Type B pancreatic cell (in vitro differentiated cells): Measurements from ENCODE around the gene G0S2. TPM values are rescaled to one million over a fixed set of nuclear protein-coding genes. Genes with fewer than 3 reads are reported as not detected.

ENCODE experiments used
- DNase-seq: peaks from one replicate; pipeline ENCODE4 v3.0.0; 2021; ENCODE audit warnings: mixed read lengths; ENCODE audit not compliant: unreplicated experiment; ENCODE audit errors: extremely low spot score
- H3K27ac Mint-ChIP-seq: 2 replicates; pipeline ENCODE4 v1.8.0; 2021; ENCODE audit warnings: mild to moderate bottlenecking, mixed read lengths
- H3K27me3 Mint-ChIP-seq: 2 replicates; pipeline ENCODE4 v1.8.0; 2021; ENCODE audit warnings: mixed read lengths
- H3K36me3 Mint-ChIP-seq: 2 replicates; pipeline ENCODE4 v1.8.0; 2021; ENCODE audit warnings: mixed read lengths
- H3K4me1 Mint-ChIP-seq: one replicate; pipeline ENCODE4 v1.8.0; 2021; ENCODE audit warnings: mixed read lengths; ENCODE audit not compliant: unreplicated experiment
- H3K4me3 Mint-ChIP-seq: 2 replicates; pipeline ENCODE4 v1.8.0; 2021; ENCODE audit warnings: mild to moderate bottlenecking, mixed read lengths
- H3K9me3 Mint-ChIP-seq: 2 replicates; pipeline ENCODE4 v1.8.0; 2021; ENCODE audit warnings: mixed read lengths
- total RNA-seq: library from RNA; stranded (reverse); gene quantifications from 2 replicates; pipeline ENCODE4 v1.2.1, GENCODE V29; 2021; ENCODE audit warnings: low replicate concordance
- TF ChIP-seq, protein P1 (sequence below): fragments of 200-600 bp; sonication (generic); conservative IDR thresholded peaks from 2 replicates; pipeline ENCODE4 v1.5.0; 2021; ENCODE audit warnings: antibody characterized with exemption, mild to moderate bottlenecking

The G0S2 gene
- total RNA-seq, 1 donor from 2014 or later, result 6.4 TPM

DNA sequence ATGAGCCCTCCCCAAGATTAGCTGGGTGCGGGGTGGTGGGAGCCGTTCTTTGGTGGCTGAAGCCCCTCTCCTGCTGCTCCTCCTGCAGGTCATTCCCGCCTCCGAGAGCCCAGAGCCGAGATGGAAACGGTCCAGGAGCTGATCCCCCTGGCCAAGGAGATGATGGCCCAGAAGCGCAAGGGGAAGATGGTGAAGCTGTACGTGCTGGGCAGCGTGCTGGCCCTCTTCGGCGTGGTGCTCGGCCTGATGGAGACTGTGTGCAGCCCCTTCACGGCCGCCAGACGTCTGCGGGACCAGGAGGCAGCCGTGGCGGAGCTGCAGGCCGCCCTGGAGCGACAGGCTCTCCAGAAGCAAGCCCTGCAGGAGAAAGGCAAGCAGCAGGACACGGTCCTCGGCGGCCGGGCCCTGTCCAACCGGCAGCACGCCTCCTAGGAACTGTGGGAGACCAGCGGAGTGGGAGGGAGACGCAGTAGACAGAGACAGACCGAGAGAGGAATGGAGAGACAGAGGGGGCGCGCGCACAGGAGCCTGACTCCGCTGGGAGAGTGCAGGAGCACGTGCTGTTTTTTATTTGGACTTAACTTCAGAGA is 448 bp downstream of the G0S2 start:
- Mint-ChIP-seq H3K36me3 (peaks cover 3% of the 10 kb centered on the region), H3K4me1 (peaks cover 17% of the 10 kb centered on the region), H3K9me3 (peaks cover 5% of the 10 kb centered on the region), H3K4me3 (peak overlapping the region; percentile 85), H3K27ac (no peak overlapping the region), H3K27me3 (peaks cover 92% of the 10 kb centered on the region)
- TF ChIP-seq, protein P1, sequence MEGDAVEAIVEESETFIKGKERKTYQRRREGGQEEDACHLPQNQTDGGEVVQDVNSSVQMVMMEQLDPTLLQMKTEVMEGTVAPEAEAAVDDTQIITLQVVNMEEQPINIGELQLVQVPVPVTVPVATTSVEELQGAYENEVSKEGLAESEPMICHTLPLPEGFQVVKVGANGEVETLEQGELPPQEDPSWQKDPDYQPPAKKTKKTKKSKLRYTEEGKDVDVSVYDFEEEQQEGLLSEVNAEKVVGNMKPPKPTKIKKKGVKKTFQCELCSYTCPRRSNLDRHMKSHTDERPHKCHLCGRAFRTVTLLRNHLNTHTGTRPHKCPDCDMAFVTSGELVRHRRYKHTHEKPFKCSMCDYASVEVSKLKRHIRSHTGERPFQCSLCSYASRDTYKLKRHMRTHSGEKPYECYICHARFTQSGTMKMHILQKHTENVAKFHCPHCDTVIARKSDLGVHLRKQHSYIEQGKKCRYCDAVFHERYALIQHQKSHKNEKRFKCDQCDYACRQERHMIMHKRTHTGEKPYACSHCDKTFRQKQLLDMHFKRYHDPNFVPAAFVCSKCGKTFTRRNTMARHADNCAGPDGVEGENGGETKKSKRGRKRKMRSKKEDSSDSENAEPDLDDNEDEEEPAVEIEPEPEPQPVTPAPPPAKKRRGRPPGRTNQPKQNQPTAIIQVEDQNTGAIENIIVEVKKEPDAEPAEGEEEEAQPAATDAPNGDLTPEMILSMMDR, result peak; percentile 19
- DNase-seq, result no peak

GRCh38 chr1:209678981-209679539 is 3.8 kb downstream of the G0S2 start:
- no peak overlapping the region for H3K27ac Mint-ChIP-seq
- no peak for DNase-seq
- peaks cover 13% of the 10 kb centered on the region for H3K4me1 Mint-ChIP-seq
- H3K4me3 Mint-ChIP-seq, result no peak overlapping the region
- no peaks in the 10 kb centered on the region for H3K9me3 Mint-ChIP-seq
- TF ChIP-seq, protein P1, result no peak
- peaks cover 84% of the 10 kb centered on the region for H3K27me3 Mint-ChIP-seq
- no peaks in the 10 kb centered on the region for H3K36me3 Mint-ChIP-seq

GRCh38 chr1:209685821-209686220 is 10.6 kb downstream of the G0S2 start:
- Mint-ChIP-seq H3K27me3 (peaks cover 30% of the 10 kb centered on the region), H3K27ac (no peak overlapping the region), H3K4me1 (no peaks in the 10 kb centered on the region), H3K36me3 (no peaks in the 10 kb centered on the region), H3K9me3 (no peaks in the 10 kb centered on the region), H3K4me3 (no peak overlapping the region)
- TF ChIP-seq, protein P1, result no peak
- no peak for DNase-seq

DNA sequence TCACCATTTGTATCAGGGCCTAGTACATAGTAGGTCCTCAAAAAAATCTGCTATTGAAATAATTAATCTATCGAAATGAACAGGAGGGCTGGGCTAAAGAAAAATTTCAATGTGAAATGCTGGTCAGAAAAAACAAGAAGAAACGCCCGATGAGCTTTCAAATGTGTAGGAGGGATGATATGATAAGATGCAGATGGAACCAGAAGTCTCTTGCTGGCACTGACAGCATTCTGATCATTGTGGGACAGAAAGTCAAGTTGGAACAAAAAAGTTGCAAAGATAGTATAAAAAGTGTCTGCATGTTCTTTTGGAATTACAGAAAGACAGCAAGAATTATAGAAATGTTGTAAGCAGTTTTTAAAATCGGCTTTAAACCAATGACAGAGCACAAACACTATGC is 11.1 kb downstream of the G0S2 start:
- no peaks in the 10 kb centered on the region for H3K36me3 Mint-ChIP-seq
- no peak overlapping the region for H3K4me3 Mint-ChIP-seq
- H3K27ac Mint-ChIP-seq, result no peak overlapping the region
- TF ChIP-seq, protein P1, result no peak
- DNase-seq, result no peak
- H3K4me1 Mint-ChIP-seq, result no peaks in the 10 kb centered on the region
- no peaks in the 10 kb centered on the region for H3K9me3 Mint-ChIP-seq
- peaks cover 26% of the 10 kb centered on the region for H3K27me3 Mint-ChIP-seq

DNA sequence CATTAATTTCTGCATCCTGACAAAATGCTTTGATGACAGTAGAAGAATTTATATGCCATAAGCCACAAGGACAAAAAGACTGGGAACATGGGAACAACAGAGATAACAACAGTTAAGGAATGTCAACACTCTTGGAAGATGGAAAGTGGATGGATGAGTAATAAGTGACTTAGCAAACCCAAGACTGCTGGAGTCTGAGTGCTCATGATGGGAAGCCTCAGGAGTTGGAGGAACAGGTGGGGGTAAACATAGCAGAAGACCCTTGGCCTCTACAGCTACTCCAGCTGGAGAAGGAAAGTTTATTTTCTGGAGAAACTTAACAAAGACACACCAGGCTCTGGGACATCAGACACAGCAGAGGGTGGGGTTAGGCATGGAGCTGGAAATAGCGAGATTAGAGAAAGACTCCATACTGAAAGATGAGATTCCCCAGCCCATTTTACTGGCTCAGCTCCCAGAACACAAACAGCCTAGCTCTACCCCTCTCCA is 13.6 kb downstream of the G0S2 start:
- H3K27ac Mint-ChIP-seq, result no peak overlapping the region
- DNase-seq, result no peak

More for the DNA sequence above, 13.6 kb downstream of the G0S2 start:
- Mint-ChIP-seq H3K36me3 (no peaks in the 10 kb centered on the region), H3K4me3 (no peak overlapping the region), H3K27me3 (peaks cover 19% of the 10 kb centered on the region), H3K9me3 (no peaks in the 10 kb centered on the region), H3K4me1 (peaks cover 9% of the 10 kb centered on the region)
- TF ChIP-seq, protein P1, result no peak
